OCI-LY1 (cell line): ENCODE results near the gene ZNF277.
"Not testable (repeated sequence)": the region's sequence is repeated elsewhere in the genome, so short reads cannot be mapped to it uniquely, and the experiment has no call there.

ENCODE experiments used
- H2AFZ ChIP-seq: fragments of 200-600 bp; sonication (generic), shearing (Covaris generic); 2 replicates; pipeline ENCODE4 v1.6.0; 2014; ENCODE audit warnings: antibody characterized with exemption, mild to moderate bottlenecking, low read length
- H3F3A ChIP-seq: fragments of 200-600 bp; sonication (generic), shearing (Covaris generic); 2 replicates; pipeline ENCODE4 v1.6.0; 2014; ENCODE audit warnings: mild to moderate bottlenecking, antibody characterized with exemption, low read length, moderate library complexity; ENCODE audit not compliant: insufficient read depth
- H3K27ac ChIP-seq: fragments of 200-600 bp; sonication (generic); 2 replicates; pipeline ENCODE4 v1.5.1; 2014; ENCODE audit warnings: low read length, mixed run types, mild to moderate bottlenecking, low read depth; ENCODE audit not compliant: poor library complexity, severe bottlenecking
- H3K27me3 ChIP-seq: fragments of 200-600 bp; sonication (generic); 2 replicates; pipeline ENCODE4 v1.6.0; 2014; ENCODE audit warnings: antibody characterized with exemption, mild to moderate bottlenecking, low read length, moderate library complexity; ENCODE audit not compliant: insufficient read depth
- H3K36me3 ChIP-seq: fragments of 200-600 bp; sonication (generic); 2 replicates; pipeline ENCODE4 v1.6.1; 2014; ENCODE audit warnings: mild to moderate bottlenecking, antibody characterized with exemption, low read length, moderate library complexity, mixed read lengths; ENCODE audit not compliant: insufficient read depth
- H3K4me1 ChIP-seq: fragments of 200-600 bp; sonication (generic); 2 replicates; pipeline ENCODE4 v1.5.1; 2014; ENCODE audit warnings: mild to moderate bottlenecking, low read length, moderate library complexity; ENCODE audit not compliant: insufficient read depth, severe bottlenecking
- H3K4me2 ChIP-seq: fragments of 200-600 bp; sonication (generic), shearing (Covaris generic); 2 replicates; pipeline ENCODE4 v1.6.1; 2014; ENCODE audit warnings: low read length
- H3K4me3 ChIP-seq: fragments of 200-600 bp; sonication (generic); 2 replicates; pipeline ENCODE4 v1.5.1; 2014; ENCODE audit warnings: low read length, low read depth, mild to moderate bottlenecking, mixed read lengths; ENCODE audit not compliant: poor library complexity, severe bottlenecking
- H3K79me2 ChIP-seq: fragments of 200-600 bp; shearing (Covaris generic); 2 replicates; pipeline ENCODE4 v1.6.1; 2016; ENCODE audit warnings: mixed run types, low read length, mixed read lengths; ENCODE audit not compliant: insufficient read depth
- H3K9ac ChIP-seq: fragments of 200-600 bp; sonication (generic), shearing (Covaris generic); 2 replicates; pipeline ENCODE4 v1.6.1; 2014; ENCODE audit warnings: mild to moderate bottlenecking, low read length, mixed read lengths
- H3K9me2 ChIP-seq: fragments of 200-600 bp; sonication (generic), shearing (Covaris generic); 2 replicates; pipeline ENCODE4 v1.6.1; 2014; ENCODE audit warnings: low read depth, mild to moderate bottlenecking, low read length, mixed read lengths
- H3K9me3 ChIP-seq: fragments of 200-600 bp; shearing (Covaris generic); 2 replicates; pipeline ENCODE4 v1.6.1; 2014; ENCODE audit warnings: low read length, mixed read lengths
- H4K20me1 ChIP-seq: fragments of 200-600 bp; sonication (generic), shearing (Covaris generic); 2 replicates; pipeline ENCODE4 v1.6.0; 2016; ENCODE audit warnings: mild to moderate bottlenecking, low read length; ENCODE audit not compliant: insufficient read depth
- CTCF ChIP-seq: fragments of 200-600 bp; sonication (generic), shearing (Covaris generic); IDR thresholded peaks from 2 replicates; pipeline ENCODE4 v1.5.1; 2017; ENCODE audit warnings: mild to moderate bottlenecking, antibody characterized with exemption, low read length, moderate library complexity, mixed read lengths
- EZH2 ChIP-seq: fragments of 200-600 bp; sonication (generic), shearing (Covaris generic); IDR thresholded peaks from 2 replicates; pipeline ENCODE4 v1.8.0; 2017; ENCODE audit warnings: borderline replicate concordance, mixed run types, mild to moderate bottlenecking, antibody characterized with exemption, low read length, moderate library complexity, mixed read lengths

The ZNF277 gene

DNA sequence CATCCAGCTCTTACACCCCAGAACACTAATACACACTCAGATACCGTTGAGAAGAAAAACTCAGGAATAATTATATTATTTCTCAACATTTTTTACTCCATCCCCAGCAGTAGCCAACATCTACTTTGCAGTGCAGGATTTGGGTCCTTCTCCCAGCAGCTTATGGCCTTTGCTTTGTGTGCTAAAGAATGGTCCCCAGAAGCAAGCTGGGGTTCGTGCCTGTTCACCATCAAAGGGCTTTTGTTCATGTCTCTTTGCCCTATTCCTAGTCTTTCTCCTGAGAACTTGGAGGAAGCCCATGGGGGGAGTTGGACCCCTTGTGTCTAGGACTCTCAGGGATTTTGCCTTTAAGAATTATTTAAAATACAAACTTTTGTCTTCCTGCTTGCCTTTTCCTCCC, 100.4 kb downstream of the ZNF277 start:
- TF ChIP-seq CTCF = no peak
- no peak for TF ChIP-seq EZH2
- Histone ChIP-seq H3K9ac (no peak overlapping the region), H3K4me2 (no peak overlapping the region), H3K9me2 (no peaks in the 10 kb centered on the region), H3K27me3 (no peaks in the 10 kb centered on the region), H3F3A (no peaks in the 10 kb centered on the region), H3K4me1 (peaks cover 8% of the 10 kb centered on the region), H3K9me3 (peaks cover 3% of the 10 kb centered on the region; the same call in 1 of the 2 replicates), H3K79me2 (no peaks in the 10 kb centered on the region), H4K20me1 (no peaks in the 10 kb centered on the region), H3K36me3 (peaks cover 8% of the 10 kb centered on the region; the same call in 1 of the 2 replicates), H2AFZ (no peak overlapping the region), H3K27ac (no peak overlapping the region), H3K4me3 (no peak overlapping the region)

- TF ChIP-seq CTCF (no peak), EZH2 (no peak)
- no peaks in the 10 kb centered on the region for H3K27me3 ChIP-seq
- no peaks in the 10 kb centered on the region for H3F3A ChIP-seq
- H3K4me1 ChIP-seq = peaks cover 4% of the 10 kb centered on the region
- no peaks in the 10 kb centered on the region for H3K79me2 ChIP-seq
- peaks cover 3% of the 10 kb centered on the region; the same call in 1 of the 2 replicates for H3K9me3 ChIP-seq
- H3K9me2 ChIP-seq = no peaks in the 10 kb centered on the region
- no peak overlapping the region for H3K27ac ChIP-seq
- no peak overlapping the region for H3K4me3 ChIP-seq
- no peak overlapping the region for H3K9ac ChIP-seq
- no peak overlapping the region for H2AFZ ChIP-seq
- H4K20me1 ChIP-seq = no peaks in the 10 kb centered on the region
- no peak overlapping the region for H3K4me2 ChIP-seq
- peaks cover 8% of the 10 kb centered on the region; the same call in 1 of the 2 replicates for H3K36me3 ChIP-seq
Observed at GRCh38 chr7:112307506-112307905, 101.0 kb downstream of the ZNF277 start.

DNA sequence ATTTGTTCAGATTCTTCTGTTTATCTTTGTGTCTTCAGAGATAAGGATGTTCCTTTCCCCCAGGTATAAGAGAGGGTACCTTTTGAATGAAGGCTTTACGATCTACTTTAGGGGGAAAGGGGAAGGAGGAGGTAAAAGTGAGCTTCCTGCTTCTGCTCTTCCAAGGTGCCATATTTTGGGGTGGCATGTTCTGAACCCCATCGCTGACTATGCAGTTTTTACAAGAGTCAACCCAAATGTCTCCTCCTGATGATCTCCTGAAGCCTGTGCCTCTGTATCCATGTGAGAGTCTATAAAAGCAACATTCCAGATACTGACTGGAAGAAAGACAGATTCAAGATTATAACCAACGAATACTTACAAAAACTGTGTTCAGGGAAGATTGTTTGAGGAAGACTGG, 102.5 kb downstream of the ZNF277 start:
- TF ChIP-seq EZH2 (no peak), CTCF (no peak)
- H2AFZ ChIP-seq = no peak overlapping the region
- no peaks in the 10 kb centered on the region for H3K4me1 ChIP-seq
- H3K27ac ChIP-seq = no peak overlapping the region
- no peak overlapping the region for H3K9ac ChIP-seq
- H3K9me2 ChIP-seq = no peaks in the 10 kb centered on the region
- H3K27me3 ChIP-seq = no peaks in the 10 kb centered on the region
- no peak overlapping the region for H3K4me3 ChIP-seq
- no peaks in the 10 kb centered on the region for H3K79me2 ChIP-seq
- H3K9me3 ChIP-seq = peaks cover 3% of the 10 kb centered on the region; the same call in 1 of the 2 replicates
- no peaks in the 10 kb centered on the region for H3F3A ChIP-seq
- no peak overlapping the region for H3K4me2 ChIP-seq
- H4K20me1 ChIP-seq = no peaks in the 10 kb centered on the region
- peaks cover 8% of the 10 kb centered on the region; the same call in 1 of the 2 replicates for H3K36me3 ChIP-seq

GRCh38 chr7:112316803-112317202, 110.3 kb downstream of the ZNF277 start:
- H3K9me2 ChIP-seq, H3K4me1 ChIP-seq, H4K20me1 ChIP-seq, H3F3A ChIP-seq, H3K9ac ChIP-seq, H3K4me2 ChIP-seq, H3K27ac ChIP-seq, H3K4me3 ChIP-seq, H3K79me2 ChIP-seq, H3K9me3 ChIP-seq, H3K36me3 ChIP-seq, H3K27me3 ChIP-seq, H2AFZ ChIP-seq: not testable (repeated sequence)
